ENCODE results near the gene DDX55. TPM values are rescaled to one million over a fixed set of nuclear protein-coding genes. Genes with fewer than 3 reads are reported as not detected.

The DDX55 gene
- total RNA-seq, 1 experiment from 2014 or later, result 45.4 TPM

DNA sequence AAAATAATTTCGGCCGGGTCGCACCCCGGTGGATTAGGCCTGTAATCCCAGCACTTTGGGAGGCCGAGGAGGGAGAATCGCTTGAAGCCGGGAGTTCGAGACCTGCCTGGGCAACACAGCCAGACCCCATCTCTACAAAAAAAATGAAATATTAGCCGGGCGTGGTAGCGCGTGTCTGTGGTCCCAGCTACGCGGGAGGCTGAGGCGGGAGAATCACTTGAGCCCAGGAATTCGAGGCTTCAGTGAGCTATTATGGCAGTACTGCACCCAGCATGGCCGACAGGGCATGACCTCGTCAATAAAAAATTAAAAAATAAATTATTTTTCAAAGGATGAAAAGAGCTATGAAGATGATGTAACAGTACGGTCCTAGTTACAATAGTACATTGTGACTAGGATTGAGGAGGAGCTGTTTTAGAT is 32.3 kb downstream of the DDX55 start:
- DNase-seq, result no peak
- no peak for TF ChIP-seq CTCF (IDR thresholded peaks at IDR 0.05; ENCODE audit: insufficient read depth in 1 of 2, low read depth in 1 of 2, low read length in 1 of 2, severe bottlenecking in 1 of 2, unreplicated experiment in 1 of 2)
- Histone ChIP-seq H3K27me3 (replicated peaks; ENCODE audit: control insufficient read depth, insufficient read depth, low read length) (no peaks in the 10 kb centered on the region), H3K9me3 (no peaks in the 10 kb centered on the region), H3K4me3 (ENCODE audit: low read depth, low read length) (peak overlapping the region; percentile 97), H3K36me3 (ENCODE audit: control insufficient read depth, insufficient read depth, low read length) (0 out of 2 replicates have a peak, but pooled peaks cover 1% of the 10 kb centered on the region), H3K4me1 (no peaks in the 10 kb centered on the region)
- BruUV-seq (replicated peaks), result TSS peak; percentile 92
- Mint-ChIP-seq H3K4me3 (ENCODE audit: unreplicated experiment) (peak overlapping the region; percentile 99), H3K36me3 (ENCODE audit: insufficient read depth, unreplicated experiment) (peaks cover 42% of the 10 kb centered on the region), H3K27ac (ENCODE audit: unreplicated experiment) (peak overlapping the region; percentile 100), H3K4me1 (ENCODE audit: low read depth, unreplicated experiment) (peaks cover 9% of the 10 kb centered on the region), H3K9me3 (ENCODE audit: unreplicated experiment) (no peaks in the 10 kb centered on the region), H3K27me3 (ENCODE audit: insufficient read depth, unreplicated experiment) (no peaks in the 10 kb centered on the region)
- CTCF ChIA-PET, result no interaction called here
- intact Hi-C loops (cut with micrococcal nuclease; ENCODE audit: unreplicated experiment), result loop anchor here (5.0 kb wide), 2 partner anchors 38 to 78 kb away; partner anchors contain the start of genes ATP6V0A2 and TCTN2
- POLR2A ChIA-PET, result interaction anchor here (0.5 kb wide), 1 partner anchor 50 kb away, joined by 3 read pairs; the partner anchor contains the start of gene TMED2

- no TSS peak for BruUV-seq (replicated peaks)
- no peaks in the 10 kb centered on the region for H3K27me3 ChIP-seq (replicated peaks; ENCODE audit: control insufficient read depth, insufficient read depth, low read length)
- TF ChIP-seq CTCF (IDR thresholded peaks at IDR 0.05; ENCODE audit: insufficient read depth in 1 of 2, low read depth in 1 of 2, low read length in 1 of 2, severe bottlenecking in 1 of 2, unreplicated experiment in 1 of 2), result no peak
- Mint-ChIP-seq H3K27ac (ENCODE audit: unreplicated experiment) (no peak overlapping the region), H3K4me3 (ENCODE audit: unreplicated experiment) (no peak overlapping the region), H3K36me3 (ENCODE audit: insufficient read depth, unreplicated experiment) (peaks cover 49% of the 10 kb centered on the region), H3K27me3 (ENCODE audit: insufficient read depth, unreplicated experiment) (no peaks in the 10 kb centered on the region), H3K4me1 (ENCODE audit: low read depth, unreplicated experiment) (no peaks in the 10 kb centered on the region), H3K9me3 (ENCODE audit: unreplicated experiment) (no peaks in the 10 kb centered on the region)
- no peaks in the 10 kb centered on the region for H3K9me3 ChIP-seq
- POLR2A ChIA-PET, result no interaction called here
- no peak for DNase-seq
- no peak overlapping the region for H3K4me3 ChIP-seq (ENCODE audit: low read depth, low read length)
- no peaks in the 10 kb centered on the region for H3K4me1 ChIP-seq
- CTCF ChIA-PET, result no interaction called here
- no peaks in the 10 kb centered on the region; the same call in 1 of the 2 replicates for H3K36me3 ChIP-seq (ENCODE audit: control insufficient read depth, insufficient read depth, low read length)
- intact Hi-C loops (cut with micrococcal nuclease; ENCODE audit: unreplicated experiment), result no loop called here
These were observed 42.0 kb downstream of the DDX55 start for GRCh38 chr12:123643911-123644310.

- Mint-ChIP-seq H3K9me3 (ENCODE audit: unreplicated experiment) (no peaks in the 10 kb centered on the region), H3K27me3 (ENCODE audit: insufficient read depth, unreplicated experiment) (no peaks in the 10 kb centered on the region), H3K27ac (ENCODE audit: unreplicated experiment) (no peak overlapping the region), H3K4me1 (ENCODE audit: low read depth, unreplicated experiment) (no peaks in the 10 kb centered on the region), H3K4me3 (ENCODE audit: unreplicated experiment) (no peak overlapping the region), H3K36me3 (ENCODE audit: insufficient read depth, unreplicated experiment) (peaks cover 51% of the 10 kb centered on the region)
- BruUV-seq (replicated peaks), result no TSS peak
- TF ChIP-seq CTCF (IDR thresholded peaks at IDR 0.05; ENCODE audit: insufficient read depth in 1 of 2, low read depth in 1 of 2, low read length in 1 of 2, severe bottlenecking in 1 of 2, unreplicated experiment in 1 of 2), result no peak
- ChIA-PET POLR2A (no interaction called here), CTCF (interaction anchor here (0.6 kb wide), 1 partner anchor 387 kb away, joined by 4 read pairs; no protein-coding TSS in a partner anchor)
- no peaks in the 10 kb centered on the region for H3K27me3 ChIP-seq (replicated peaks; ENCODE audit: control insufficient read depth, insufficient read depth, low read length)
- no peak for DNase-seq
- no peaks in the 10 kb centered on the region for H3K9me3 ChIP-seq
- H3K4me1 ChIP-seq, result no peaks in the 10 kb centered on the region
- no peaks in the 10 kb centered on the region; the same call in 1 of the 2 replicates for H3K36me3 ChIP-seq (ENCODE audit: control insufficient read depth, insufficient read depth, low read length)
- no peak overlapping the region for H3K4me3 ChIP-seq (ENCODE audit: low read depth, low read length)
- intact Hi-C loops (cut with micrococcal nuclease; ENCODE audit: unreplicated experiment), result no loop called here
These were observed 43.5 kb downstream of the DDX55 start for GRCh38 chr12:123645380-123645779.
